Uterus (tissue), 2 donors: ENCODE results near the gene TNFRSF1A.

Experiments used
- CTCF ChIP-seq, 4 experiments: fragments of 200-600 bp in 2 of 4; fragments of 450-650 bp in 2 of 4; sonication (generic) in 2 of 4; IDR thresholded peaks; one replicate each; pipeline ENCODE4 v1.5.1; 2016 to 2019; ENCODE audit warnings: antibody characterized with exemption in 4 of 4, mild to moderate bottlenecking in 2 of 4, moderate library complexity in 1 of 4
- POLR2A ChIP-seq, 2 donors: fragments of 450-650 bp; IDR thresholded peaks; one replicate each; pipeline ENCODE4 v1.6.1; 2016; ENCODE audit warnings: antibody characterized with exemption in 2 of 2, mild to moderate bottlenecking in 1 of 2, moderate library complexity in 1 of 2

GRCh38 chr12:6292606-6293005, 49.3 kb downstream of the TNFRSF1A start:
- no peak for TF ChIP-seq CTCF (IDR thresholded peaks at IDR 0.05)
- no peak for TF ChIP-seq POLR2A (IDR thresholded peaks at IDR 0.05)
